NCI-H2107 (cell line): ENCODE data around the gene DRGX.

Experiments used
- DNase-seq: peaks from one replicate; lab custom pipeline; 2025; lab: John Stamatoyannopoulos, UW

DRGX gene

GRCh38 chr10:49395741-49396665, at the start of gene DRGX:
DRGX (minus strand) TSS chr10:49396089; CDS start chr10:49395440, 649 bp downstream.
- no peak for DNase-seq

DNA sequence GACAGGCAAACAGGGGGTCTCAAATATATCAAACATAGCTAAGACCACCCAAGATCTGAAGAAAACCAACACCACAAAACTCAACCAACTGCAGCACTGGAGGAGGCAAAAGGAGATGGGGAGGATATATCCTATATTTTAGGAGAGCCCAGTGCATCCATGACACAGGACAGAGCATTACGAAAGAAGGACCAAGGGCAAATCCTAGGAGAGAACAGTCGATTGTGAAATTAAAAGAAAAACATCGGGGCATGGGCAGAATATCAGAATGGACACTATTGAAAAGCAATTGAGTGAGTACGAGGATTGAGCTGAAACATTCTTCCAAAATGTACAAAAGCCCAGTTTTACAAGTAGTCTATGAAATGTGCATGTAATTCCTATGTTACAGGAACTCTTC, 48.5 kb upstream of the DRGX start:
- no peak for DNase-seq

DNA sequence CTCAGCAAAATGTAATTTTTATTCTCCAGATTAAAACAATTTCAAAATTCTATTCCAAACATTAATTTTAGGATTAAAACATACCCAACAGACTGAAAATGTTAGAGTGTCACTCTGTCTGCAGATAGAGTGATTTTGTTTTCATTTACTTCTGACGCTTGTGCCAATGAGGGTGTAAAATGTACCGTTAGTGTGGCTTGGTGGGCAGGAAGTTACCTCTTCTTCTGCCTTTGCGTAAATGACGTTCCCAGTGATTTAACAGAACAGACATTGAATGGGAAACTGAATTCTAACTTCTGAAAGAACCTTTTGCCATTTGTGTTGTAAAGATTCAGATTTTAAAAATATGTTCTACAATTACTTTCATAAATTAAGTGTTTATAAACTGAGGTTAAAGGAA, 47.0 kb upstream of the DRGX start:
- no peak for DNase-seq

DNA sequence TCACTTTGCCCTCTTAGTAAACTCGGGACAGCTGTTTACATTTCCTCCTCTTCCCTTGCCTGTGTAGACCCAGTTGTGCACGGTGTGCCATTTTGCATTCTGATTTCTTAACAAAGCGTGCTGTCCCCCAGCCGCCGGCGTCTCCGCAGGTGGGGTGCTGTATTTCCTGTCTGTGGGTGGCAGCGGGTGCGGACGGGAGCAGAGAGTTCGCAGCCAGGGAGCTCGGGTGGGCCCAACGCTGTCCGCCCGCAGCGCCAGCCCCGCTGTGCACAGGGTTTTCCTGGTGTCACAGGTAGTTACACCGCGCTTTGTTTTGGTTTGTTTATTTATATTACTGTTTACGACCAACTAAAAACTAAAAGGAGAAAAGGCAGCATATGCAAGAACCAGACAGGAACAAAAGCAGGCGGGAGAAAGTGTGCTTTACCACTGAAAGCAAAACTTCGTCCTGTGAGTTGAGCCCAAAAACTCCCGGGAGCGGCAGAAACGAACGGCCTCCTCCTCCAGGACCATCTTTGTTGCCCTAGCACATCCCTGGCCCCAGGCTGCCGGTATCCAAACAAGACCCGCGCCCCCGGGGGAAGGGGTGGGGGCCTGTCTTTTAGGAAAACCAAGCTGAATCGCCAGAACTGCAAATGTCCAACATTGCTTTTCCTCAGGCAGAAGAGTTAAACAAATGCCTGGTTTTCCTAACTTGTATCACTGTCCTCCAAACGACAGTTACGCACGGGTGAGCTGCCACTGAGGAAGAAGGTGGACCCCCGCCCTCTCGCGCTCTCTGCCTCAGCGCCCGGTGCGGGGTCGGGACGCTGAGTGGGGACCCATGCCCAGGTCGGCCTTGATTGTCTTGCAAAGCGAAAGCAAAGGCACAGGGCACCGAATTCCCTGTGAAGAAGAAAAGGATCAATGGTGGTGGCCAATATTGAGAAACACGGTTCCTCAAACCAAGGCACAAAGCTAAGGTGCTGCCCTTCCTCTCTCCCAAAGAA, 45.9 kb upstream of the DRGX start:
- DNase-seq: no peak

GRCh38 chr10:49435225-49435624, 39.3 kb upstream of the DRGX start:
- DNase-seq: no peak

- no peak for DNase-seq
Measured at GRCh38 chr10:49433069-49433468, 37.2 kb upstream of the DRGX start.

DNA sequence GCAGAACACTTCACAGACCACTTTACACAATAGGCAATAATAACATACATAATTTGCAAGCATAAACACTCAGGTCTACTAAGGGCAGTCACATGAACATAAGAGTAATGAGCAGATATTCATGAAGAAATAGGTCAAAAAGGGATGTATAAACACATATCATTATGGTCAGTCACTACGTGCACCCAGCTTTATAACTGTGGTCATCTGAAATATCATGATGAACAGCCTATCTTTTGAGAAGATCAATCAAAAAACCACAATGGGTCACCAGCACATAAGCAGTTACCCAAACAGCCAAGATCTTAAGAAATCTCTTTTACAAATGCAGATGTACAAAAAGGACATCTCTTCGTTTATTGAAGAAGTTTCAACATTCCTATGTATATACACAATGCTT, 35.5 kb upstream of the DRGX start:
- DNase-seq: no peak

DNA sequence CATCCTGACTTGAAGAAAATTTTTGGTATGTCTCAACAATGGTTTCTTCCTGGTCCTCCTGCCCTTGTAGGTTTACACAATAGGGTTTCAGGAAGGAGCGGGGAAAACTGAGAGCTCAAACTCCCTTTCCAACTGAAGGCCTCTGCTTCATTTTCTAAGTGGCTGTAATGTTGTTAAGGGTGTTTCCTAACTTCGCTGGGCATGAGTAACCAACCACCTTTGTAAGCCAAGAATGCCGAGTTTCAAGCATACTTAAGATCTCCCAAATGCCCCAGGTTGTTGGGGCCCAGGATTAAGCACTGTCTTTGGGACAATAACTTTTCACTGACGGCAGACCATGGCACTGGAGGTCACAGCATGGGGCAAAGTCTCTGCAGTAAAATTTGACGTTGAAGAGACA, 33.6 kb upstream of the DRGX start:
- DNase-seq: no peak

DNA sequence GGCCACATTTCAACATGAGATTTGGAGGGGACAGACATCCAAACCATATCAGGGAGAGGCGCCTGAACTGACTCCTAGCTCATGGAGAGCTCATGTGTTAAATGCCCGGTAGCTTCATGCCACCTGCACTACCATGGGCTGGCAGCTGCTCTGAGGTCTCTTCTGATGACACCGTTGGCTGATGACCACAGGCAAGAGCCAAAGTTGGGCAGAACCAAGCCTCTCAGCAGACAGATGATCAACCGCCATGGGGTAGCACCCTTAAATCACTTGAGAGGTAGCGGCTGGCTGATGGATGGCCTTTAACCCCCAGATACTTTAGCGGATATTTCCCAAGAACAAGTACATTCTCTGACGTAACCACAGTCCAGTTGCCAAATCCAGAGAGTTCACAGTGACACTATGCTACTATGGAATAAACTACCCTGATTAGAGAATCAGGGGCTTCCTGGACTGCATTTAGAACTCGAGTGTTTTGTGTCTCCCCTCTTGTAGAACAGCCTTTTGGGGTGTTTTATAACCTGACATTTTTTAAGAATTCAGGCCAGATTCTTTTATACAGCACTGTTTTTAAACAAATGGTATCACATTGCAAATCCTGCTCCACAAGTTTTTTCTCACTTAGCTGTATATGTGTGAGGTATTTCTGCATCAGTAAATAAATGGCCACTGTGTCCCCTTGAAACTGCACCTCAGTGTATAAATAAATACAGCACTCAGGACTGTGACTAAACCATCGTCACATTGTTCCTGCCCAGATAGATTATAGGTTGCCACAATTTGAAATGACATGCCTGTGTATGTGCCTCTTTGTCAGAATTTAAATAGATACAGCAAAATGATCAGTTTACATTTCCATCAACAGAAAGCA, 30.8 kb upstream of the DRGX start:
- DNase-seq: no peak

- DNase-seq: no peak
Measured at GRCh38 chr10:49419005-49419404, 23.1 kb upstream of the DRGX start.

DNA sequence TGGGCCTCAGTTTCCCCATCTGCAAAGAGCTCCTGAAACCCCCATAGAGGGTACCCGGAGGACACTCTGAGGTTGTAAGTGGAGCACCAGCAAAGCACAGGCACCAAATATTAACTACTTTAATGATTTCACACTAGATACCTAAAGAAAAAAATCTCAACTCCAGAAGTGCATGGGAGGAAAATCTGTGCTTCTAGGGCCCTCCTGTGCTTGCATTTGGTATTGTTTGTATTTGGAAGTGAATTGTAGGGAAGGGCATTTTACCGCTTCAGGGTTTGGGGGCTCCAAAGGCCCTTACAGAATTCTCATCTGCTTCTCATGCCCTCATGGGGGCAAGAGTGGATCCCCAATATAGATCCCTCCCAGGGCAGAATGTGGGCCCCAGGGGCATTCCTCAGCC, 22.4 kb upstream of the DRGX start:
- no peak for DNase-seq

GRCh38 chr10:49418053-49418326, 22.1 kb upstream of the DRGX start:
- no peak for DNase-seq

GRCh38 chr10:49417311-49418052, 21.6 kb upstream of the DRGX start:
- no peak for DNase-seq

- DNase-seq: no peak
Measured at GRCh38 chr10:49415846-49416245, 20.0 kb upstream of the DRGX start.

GRCh38 chr10:49415109-49415508, 19.2 kb upstream of the DRGX start:
- DNase-seq: no peak

DNA sequence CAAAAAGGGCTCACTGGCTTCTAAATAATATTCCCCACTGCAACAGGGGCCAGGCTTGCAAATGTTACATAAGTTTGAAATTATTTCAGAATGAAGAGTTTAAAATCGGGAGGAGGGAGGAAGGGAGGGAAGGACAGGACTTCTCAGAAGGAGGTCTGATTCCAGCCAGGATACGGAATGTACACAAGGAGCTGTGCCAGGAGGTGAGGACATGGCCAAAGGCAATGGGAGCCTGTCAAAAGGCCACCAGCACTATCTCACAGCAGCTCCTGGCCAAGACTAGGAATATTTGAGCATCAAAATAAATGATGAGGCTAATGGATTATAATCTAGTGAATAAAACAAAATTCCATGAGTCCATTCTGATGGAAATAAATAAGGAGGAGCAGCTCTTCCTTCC, 18.6 kb upstream of the DRGX start:
- no peak for DNase-seq

- DNase-seq: no peak
Measured at GRCh38 chr10:49412571-49412970, 16.7 kb upstream of the DRGX start.

DNA sequence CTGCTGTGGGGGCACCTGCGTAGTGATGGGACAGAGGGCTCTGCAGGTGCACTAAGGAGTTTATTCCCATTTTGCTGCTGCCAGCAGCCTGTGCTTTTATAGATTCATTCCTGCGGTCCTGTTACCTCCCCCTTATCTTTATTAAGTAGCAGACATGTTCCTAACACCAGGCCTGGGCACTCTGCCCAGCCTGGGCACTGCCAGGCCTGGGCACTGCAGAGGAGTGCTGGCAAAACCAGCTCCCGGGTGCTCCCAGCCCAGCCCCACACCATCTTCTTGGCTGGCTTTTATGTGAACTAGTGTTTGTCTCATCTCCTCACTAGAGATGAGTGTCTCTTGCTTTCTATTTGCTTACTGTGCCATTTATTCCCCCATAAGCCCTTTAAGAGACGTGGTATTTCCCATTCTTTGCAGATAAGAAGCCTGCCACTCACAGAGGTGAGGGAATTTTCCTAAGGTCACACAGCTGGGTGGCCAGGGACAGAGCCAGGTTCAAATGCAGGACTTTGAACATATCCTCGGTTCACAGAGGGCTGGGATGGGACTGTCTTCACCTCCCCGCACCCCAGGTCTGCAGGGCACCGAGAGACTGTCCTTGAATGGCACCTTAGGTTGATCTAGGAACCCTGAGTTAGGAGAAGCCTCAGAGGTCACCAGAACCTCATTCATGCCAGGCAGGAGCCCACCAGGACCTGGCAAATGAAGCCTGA, 14.6 kb upstream of the DRGX start:
- no peak for DNase-seq

GRCh38 chr10:49409755-49410154, 13.9 kb upstream of the DRGX start:
- DNase-seq: no peak

DNA sequence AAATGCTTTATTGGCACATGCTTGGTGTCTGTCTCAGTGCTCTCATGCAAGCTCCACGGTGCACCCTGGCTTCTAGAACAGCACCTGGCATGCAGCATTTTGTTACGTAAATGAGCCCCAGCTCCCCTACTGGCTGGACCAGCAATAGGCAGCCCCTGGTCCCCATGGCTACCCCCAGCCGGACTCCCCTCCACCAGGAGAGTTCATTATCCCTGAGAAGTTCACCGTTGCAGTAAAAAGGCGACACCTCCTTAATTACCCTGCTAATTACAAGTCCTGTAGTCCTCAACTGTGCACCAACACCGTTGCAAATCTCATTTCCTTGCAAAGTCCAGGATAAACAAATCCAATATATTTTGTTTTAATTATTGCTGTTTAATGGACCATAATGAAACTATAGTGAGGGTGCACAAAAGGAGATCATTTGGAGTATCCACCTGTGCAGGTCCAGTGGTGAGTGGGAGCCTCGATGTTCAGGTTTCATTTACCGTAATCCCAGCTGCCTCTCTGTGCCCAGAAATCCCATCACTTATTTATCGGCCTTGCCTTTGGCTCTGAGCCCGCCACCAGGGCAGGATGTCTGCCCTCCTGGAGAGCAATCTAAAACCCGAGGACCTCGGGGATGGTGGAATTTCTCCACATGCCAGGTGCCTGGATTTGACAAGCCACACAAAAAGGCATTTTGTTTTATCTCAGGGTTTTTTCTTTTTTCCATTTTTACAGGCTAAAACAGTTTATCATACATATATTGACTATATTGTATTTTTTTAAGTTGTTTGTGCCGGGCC, 12.8 kb upstream of the DRGX start:
- no peak for DNase-seq
